Measurements from ENCODE around the gene ENHO.

GRCh38 chr9:34477541-34477940 is 45.2 kb downstream of the ENHO start:
- TF ChIP-seq CTCF (IDR thresholded peaks at IDR 0.05; ENCODE audit: low read depth, low read length, poor library complexity, severe bottlenecking) (no peak), EZH2phosphoT487 (IDR thresholded peaks at IDR 0.05; ENCODE audit: borderline replicate concordance, low read length) (no peak)

All from DOHH2 (cell line).